Lower leg skin (tissue), 4 donors: ENCODE measurements around the gene ZC3H10. TPM values are rescaled to one million over a fixed set of nuclear protein-coding genes. Genes with fewer than 3 reads are reported as not detected.
A peak's percentile ranks its signal among the peaks of the same experiment; 100 is the strongest.

ENCODE experiments used
- DNase-seq, 2 donors: peaks; one replicate each; pipeline ENCODE4 v3.0.0-alpha.2; 2019; ENCODE audit warnings: low spot score in 2 of 2
- H3K4me3 ChIP-seq: fragments of 200-600 bp; sonication (generic); 2 replicates; pipeline ENCODE4 v1.5.1; 2017; ENCODE audit warnings: mild to moderate bottlenecking, low read depth; ENCODE audit not compliant: poor library complexity, severe bottlenecking
- POLR2A ChIP-seq, 2 donors: fragments of 450-650 bp; IDR thresholded peaks; one replicate each; pipeline ENCODE4 v1.6.1; 2016 to 2017; ENCODE audit warnings: antibody characterized with exemption in 2 of 2, mild to moderate bottlenecking in 1 of 2, moderate library complexity in 1 of 2
- WGBS, 2 donors: methylation state at CpG; one replicate each; pipeline ENCODE4 v1.1.5; 2018; 5-methylcytosine and 5-hydroxymethylcytosine counted together
- intact Hi-C: fragments of 100-400 bp; cut with DNase I; formaldehyde crosslinking; loops from one replicate; pipeline ENCODE4 v1.15.0; 2023; ENCODE audit warnings: low total_unique reads
- total RNA-seq, 4 donors: library from RNA; depleted of rRNA; stranded (reverse); fragments of >200 nt; gene quantifications; one replicate each; pipeline ENCODE4 v1.1.0, GENCODE V29; 2016
- TF ChIP-seq, protein P1 (sequence below), 3 donors: fragments of 450-650 bp; IDR thresholded peaks; one replicate each; pipeline ENCODE4 v1.5.1; 2016; ENCODE audit warnings: antibody characterized with exemption in 3 of 3, mild to moderate bottlenecking in 3 of 3, moderate library complexity in 2 of 3

Gene ZC3H10
- total RNA-seq, 4 donors from 2014 or later: 3.4 to 4.4 (median 3.7) TPM

- TF ChIP-seq, protein P1, sequence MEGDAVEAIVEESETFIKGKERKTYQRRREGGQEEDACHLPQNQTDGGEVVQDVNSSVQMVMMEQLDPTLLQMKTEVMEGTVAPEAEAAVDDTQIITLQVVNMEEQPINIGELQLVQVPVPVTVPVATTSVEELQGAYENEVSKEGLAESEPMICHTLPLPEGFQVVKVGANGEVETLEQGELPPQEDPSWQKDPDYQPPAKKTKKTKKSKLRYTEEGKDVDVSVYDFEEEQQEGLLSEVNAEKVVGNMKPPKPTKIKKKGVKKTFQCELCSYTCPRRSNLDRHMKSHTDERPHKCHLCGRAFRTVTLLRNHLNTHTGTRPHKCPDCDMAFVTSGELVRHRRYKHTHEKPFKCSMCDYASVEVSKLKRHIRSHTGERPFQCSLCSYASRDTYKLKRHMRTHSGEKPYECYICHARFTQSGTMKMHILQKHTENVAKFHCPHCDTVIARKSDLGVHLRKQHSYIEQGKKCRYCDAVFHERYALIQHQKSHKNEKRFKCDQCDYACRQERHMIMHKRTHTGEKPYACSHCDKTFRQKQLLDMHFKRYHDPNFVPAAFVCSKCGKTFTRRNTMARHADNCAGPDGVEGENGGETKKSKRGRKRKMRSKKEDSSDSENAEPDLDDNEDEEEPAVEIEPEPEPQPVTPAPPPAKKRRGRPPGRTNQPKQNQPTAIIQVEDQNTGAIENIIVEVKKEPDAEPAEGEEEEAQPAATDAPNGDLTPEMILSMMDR (IDR thresholded peaks at IDR 0.05): peak in 1 of 3 donors; percentile 76
- no peak for TF ChIP-seq POLR2A (IDR thresholded peaks at IDR 0.05)
- H3K4me3 ChIP-seq: peak overlapping the region; percentile 50
- peak; percentile 84 to 97 for DNase-seq
- intact Hi-C loops: no loop called here
- WGBS, 2 donors: 1 to 2% methylated on average over 46 to 48 of the region's 50 CpGs
These were observed 38.9 kb upstream of the ZC3H10 start for GRCh38 chr12:56078931-56079722.

GRCh38 chr12:56079723-56080555 is 38.1 kb upstream of the ZC3H10 start, which contains the start of gene ERBB3:
ERBB3 (plus strand) TSS chr12:56080165; CDS start chr12:56080301, 136 bp downstream.
- WGBS, 2 donors: 0 to 2% methylated on average over 51 to 55 of the region's 59 CpGs
- H3K4me3 ChIP-seq: peak within 1 kb of the TSS; percentile 50
- intact Hi-C loops: no loop called here
- peak; percentile 77 to 96 for DNase-seq
- TF ChIP-seq, protein P1 (IDR thresholded peaks at IDR 0.05): no peak
- TF ChIP-seq POLR2A (IDR thresholded peaks at IDR 0.05): no peak

GRCh38 chr12:56080556-56081138 is 37.4 kb upstream of the ZC3H10 start:
- TF ChIP-seq, protein P1 (IDR thresholded peaks at IDR 0.05): no peak
- H3K4me3 ChIP-seq: peak overlapping the region; percentile 50
- 15 to 18% methylated on average over 16 to 20 of the region's 20 CpGs for WGBS, 2 donors
- no peak for DNase-seq
- intact Hi-C loops: no loop called here

GRCh38 chr12:56081393-56082347 is 36.4 kb upstream of the ZC3H10 start:
- TF ChIP-seq POLR2A (IDR thresholded peaks at IDR 0.05): no peak
- TF ChIP-seq, protein P1 (IDR thresholded peaks at IDR 0.05): peak in 1 of 3 donors; percentile 81
- H3K4me3 ChIP-seq: peak overlapping the region; percentile 50
- intact Hi-C loops: no loop called here
- WGBS, 2 donors: 35 to 66% methylated on average over 6 of the region's 6 CpGs
- no peak for DNase-seq

- TF ChIP-seq, protein P1 (IDR thresholded peaks at IDR 0.05): no peak
- TF ChIP-seq POLR2A (IDR thresholded peaks at IDR 0.05): no peak
- H3K4me3 ChIP-seq: no peak overlapping the region
- intact Hi-C loops: no loop called here
- 77 to 91% methylated on average over 2 of the region's 2 CpGs for WGBS, 2 donors
- DNase-seq: no peak
These were observed 35.7 kb upstream of the ZC3H10 start for GRCh38 chr12:56082382-56082781.
